Limb (tissue), 2 donors: ENCODE results near the gene PTPN2.

Experiments
- DNase-seq, 2 donors: peaks; one replicate each; pipeline ENCODE4 v3.0.0-alpha.2; 2016; ENCODE audit errors: extremely low spot score in 2 of 2

PTPN2 gene

DNA sequence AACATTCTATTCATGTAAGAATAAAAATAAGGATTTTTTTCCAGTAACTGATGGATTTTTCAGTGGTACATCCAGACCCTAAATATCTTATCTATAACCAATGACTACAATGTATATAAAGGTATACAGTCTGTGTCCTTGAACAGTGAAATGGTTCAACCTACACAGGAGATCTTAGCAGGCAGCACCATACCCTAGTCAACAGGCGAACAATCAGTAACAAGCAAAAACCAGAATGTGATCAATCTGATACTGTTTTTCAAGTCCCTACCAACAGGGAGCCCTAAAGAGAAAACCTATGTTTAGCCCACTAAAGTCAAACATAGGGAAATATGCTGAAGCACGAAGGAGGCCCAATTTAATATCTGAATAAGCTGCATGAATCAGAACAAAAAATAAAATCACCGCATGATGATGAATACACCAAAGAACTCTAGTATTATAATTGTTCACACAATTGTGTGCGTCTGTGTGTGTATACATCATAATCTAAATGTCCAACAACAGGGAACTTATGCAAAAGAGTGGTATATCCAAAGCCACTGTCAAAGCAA lies 26.0 kb downstream of the PTPN2 start:
- DNase-seq: no peak

DNA sequence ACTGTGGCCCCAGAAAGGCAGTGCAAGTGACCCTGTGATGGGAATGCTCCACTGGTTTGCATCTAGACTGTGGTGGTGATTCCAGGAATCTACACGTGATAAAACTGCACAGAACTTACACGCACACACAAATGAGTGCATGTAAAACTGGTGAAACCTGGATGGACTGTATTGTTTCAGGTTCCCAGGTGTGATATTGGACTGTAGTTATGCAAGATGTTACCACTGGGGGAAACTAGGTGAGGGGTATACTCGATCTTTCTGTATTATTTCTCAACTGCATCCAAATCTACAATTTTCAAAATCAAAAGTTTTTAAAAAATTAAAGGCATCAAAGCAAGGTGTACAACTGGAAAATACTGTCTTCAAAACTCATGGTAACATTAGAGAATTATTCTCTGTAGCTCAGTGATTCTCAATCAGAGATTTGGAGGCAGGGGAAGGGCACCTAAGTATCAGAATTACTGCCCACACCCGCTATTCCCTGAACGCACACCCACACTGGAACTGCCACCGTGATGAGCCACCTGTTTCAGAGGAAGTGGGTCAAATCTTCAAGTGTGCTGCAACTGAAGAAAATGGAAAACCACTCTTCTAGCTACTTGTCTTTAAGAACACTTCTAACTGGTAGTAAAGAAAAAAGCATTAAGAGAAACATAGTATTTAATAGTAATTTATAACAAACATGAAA lies 26.7 kb downstream of the PTPN2 start:
- no peak for DNase-seq

DNA sequence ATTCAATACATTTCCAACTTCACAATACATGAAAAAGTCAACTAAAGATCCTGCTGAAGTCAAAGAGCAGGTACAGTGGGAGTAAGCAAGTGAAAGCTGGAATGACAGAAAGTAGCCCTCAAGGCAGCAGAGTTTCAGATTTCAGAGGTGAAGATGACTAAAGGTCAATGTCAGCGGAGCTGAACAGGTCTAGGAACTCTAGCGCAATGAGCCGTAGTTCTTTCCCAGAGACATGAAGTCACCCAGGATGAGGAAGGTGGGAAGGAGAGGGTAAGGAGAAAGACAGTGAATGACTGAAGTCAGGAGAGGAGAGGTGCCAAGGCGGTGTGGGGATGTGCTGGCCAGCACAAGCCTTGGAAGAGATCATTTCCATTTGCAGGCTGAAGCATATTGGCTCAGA lies 28.1 kb downstream of the PTPN2 start:
- no peak for DNase-seq

DNA sequence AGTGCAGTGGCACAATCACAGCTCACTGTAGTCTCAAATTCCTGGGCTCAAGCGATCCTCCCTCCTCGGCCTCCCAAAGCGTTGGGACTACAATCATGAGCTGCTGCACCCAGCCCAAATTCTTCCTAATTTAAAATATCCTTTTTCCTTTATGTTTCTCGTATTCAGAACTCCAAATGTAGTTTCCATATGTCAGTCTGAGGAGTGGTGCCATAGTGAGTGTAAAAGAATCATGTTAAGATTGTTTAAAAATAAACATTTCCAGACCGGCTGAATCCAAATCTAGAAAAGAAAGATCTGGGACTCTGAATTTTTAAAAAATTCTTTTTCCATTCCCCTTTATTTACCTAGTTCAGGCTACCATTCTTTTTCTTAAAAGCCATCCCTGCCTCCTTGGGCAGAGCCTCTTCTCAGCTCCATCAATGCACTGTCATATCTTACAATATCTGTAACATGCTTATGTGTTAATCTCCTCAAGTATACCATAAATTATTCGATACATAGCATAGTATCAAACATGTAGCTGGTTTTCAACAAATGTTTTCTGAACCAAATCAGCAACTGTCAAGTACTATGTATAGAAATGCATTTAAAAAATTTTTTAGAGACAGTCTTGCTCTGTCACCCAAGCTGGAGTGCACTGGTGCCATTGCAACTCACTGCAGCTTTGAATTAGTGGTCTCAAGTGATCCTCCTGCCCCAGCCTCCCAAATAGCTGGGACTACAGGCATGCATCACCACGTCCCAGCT lies 31.3 kb downstream of the PTPN2 start:
- no peak for DNase-seq

DNA sequence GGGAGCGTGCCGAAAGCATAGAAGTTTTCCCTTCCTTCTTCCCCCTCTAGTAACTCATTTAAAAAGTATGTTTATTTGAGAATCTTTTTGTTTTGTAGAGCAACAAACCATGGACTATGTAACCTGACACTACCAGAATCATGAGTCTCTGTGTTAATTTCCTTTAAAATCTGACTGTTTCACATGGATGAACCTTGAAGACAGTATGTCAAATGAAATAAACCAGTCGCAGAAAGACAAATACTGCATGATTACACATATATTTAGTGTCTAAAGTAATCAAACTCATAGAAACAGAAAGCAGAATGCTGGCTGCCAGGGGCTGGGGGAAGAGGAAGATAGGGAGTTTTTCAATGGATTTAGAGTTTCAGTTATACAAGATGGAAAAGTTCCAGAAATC lies 32.3 kb downstream of the PTPN2 start:
- DNase-seq: no peak

DNA sequence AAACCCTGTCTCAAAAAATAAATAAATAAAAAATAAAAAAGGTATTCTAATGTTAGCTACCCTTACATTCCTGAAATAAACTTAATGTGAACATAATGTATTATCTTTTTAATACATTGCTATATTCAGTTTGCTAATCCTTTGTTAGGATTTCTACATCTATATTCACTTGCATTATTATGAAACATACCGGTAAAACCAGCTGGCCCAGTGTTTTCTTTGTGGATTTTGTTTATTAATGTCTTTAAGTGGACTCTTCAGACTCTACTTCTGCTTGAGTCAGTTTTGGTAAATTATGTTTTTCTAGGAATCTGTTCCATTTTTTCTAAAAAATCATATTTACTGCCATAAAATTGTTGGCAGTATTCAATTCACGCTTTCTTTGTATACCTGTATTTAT lies 34.5 kb downstream of the PTPN2 start:
- DNase-seq: no peak

DNA sequence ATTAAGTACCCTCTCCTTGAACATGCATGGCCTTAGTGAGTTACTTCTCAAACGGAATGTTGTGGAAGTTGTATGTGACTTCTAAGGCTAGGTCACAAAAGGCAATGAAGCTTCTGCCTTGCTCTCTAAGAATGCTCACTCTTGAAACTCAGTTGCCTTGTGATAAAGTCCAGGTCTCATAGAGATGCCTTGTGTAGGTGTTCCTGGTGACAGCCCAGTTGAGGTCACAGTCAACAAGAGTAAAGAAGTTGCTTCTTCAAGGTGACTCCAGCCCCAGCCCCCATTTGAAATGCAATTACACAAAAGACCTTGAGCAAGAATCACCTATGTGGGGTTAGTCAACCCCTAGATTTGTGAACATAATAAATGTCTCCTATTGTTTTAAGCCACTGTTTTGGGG lies 35.6 kb downstream of the PTPN2 start:
- DNase-seq: no peak

DNA sequence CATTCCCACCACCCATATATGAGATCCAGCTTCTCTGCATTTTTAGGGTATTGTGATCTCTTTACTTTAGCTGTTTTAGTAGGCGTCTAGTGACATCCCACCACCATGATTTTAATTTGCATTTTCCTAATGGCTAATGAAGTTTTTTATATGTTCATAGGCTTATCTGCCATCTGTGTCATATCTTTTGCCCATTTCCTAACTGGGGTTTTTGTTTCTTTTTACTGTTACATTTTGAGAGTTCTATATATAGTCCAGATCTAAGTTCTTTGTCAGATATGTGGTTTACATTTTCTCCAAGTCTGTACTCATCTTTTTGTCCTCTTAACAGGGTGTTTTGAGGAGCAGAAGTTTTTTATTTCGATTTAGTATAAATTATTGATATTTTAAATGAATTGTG lies 39.6 kb downstream of the PTPN2 start:
- no peak for DNase-seq

DNA sequence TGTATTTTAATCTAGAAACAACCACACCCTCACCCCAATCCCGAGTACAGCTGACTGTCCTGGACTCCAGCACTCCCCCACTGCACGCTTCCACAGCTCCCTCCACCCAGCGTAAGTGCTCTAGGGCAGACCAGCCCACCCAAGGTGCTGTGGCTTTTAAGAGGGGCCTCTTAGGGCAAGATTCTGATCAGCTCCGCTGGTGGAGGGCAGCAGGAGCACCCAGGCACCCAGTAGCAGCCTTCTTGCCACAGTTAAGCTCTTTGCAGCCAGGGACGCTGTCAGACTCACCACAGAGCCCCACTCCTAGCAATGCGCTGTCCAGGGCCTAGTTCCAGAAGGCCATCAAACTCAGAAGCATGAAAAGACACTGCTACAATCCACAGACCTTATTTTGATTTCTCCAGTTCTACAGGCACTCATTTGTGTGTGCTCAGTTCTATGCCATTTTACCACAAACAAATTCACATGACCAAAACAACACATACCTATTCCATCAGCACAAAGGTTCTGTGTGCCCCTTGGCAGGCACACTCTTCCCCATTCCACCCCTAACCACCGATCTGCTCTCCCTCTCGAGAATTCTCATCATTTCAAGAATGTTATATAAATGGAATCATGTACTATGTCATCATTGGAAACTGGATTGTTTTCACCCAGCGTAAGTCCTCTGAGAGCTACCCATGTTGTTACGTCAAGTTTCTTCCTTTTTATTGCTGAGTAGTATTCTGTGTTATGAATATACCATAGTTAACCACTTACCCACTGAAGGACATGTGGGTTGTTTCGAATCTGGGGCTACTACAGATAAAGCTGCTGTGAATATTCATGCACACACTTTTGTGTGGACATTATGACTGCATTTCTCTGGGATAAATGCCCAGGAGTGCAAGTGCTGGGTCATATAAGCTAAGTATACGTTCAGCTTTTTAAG lies 40.4 kb downstream of the PTPN2 start:
- DNase-seq: no peak

DNA sequence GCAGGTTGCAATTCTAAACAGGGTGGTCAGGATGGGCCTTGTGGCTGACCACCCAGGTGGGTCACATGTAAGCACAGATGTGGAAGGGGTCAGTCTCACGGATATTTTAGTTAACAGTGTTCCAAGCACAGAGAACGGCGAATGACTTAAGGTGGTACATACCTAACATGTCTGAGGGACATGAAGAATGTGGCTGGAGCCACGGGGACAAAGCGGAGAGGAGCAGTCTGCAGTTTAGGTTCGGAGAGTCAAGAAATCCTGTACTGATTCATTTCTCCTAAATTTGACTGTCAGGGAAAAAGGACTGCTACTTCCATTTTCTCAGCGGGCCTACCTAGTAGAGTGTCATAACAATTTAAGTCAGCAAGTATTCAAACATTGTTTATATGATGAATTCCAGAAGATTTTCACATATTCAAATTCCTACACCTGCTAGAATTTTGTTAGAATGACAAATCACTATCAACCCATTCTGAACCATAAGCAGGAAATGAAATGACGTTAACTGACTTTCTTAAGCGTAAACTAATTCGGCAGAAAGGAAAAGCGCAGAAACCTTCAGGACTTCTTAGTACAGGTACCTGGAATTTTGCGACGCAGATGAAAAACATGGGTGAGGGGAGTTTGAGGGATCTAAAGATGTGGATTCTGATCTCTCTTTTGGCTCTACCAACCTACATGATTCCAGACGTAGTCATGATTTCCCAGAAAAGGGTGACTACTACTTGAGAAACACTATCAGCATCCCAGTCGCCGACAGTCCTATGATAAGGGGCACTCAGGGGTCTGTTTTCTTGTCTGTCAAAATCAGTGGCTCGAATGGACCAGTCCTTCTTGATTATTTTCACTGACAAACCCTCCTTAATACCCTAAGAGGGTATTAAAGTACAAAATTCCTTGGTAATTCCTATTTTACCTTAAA lies 41.3 kb downstream of the PTPN2 start:
- DNase-seq: no peak

DNA sequence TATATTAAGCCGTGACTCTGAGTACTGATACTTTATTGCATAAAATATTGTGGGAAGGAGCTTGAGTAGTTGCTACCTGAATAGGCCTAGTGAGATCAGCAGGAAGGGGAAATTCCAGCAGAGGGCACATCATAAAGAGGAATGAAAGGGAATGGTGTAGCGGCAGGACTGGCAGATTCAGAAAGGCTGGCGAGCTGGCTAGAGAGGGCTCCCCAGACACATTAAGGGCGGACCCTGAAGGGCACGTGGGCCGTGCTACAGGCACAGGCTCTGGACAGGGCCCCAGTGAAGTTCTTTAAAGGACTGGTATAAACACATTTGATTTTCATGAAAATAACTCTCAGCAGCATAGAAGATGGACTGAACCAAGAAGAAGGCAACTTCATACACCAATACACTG lies 43.0 kb downstream of the PTPN2 start:
- DNase-seq: no peak

DNA sequence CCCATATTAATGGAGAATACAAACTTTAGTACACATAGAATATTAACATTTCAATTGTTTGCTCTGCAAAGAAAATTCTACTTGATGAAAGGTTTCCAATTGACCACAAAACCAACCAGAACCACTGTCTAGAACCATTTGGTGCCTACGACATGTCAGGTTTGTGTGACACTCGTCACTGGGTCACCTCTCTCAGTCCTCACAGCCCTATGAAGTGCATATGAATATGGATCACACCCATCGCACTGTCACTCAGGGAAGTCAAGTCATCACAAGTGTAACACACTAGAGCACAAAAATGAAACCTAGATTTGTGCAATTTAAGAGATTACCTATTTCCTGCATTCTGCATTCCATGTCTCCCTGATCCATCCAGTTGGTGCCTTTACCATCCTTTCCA lies 43.7 kb downstream of the PTPN2 start:
- DNase-seq: no peak

DNA sequence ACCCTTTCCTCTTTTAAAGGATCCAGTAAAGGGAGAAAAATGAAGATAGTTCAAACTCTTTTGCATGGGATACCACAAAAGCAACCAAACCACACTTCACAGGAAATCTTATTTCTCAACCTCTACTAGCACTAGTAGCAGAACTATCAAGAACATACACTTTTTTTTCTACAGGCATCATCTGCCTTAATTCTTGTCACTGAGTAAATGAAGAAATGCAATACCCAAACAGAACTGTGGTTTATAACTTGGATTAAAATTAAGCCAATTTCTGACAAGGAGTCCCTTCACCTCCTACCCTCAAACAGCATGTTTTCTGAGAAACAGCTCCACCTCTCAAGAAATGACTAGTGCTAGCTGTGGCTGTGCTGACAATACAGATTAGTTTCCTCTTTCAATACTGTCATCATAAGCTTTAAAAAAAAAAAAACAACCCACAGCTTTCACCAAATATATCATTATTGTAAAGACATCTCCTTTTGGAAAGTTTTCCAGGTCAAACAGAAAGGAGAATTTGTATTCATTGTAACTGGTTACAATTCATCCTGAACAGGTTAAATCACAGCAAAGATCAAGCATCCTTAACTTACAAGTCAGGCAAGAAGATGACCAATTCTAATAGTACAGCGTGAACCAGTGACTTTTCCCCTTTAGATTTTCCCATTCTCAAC lies 44.4 kb downstream of the PTPN2 start:
- DNase-seq: no peak

DNA sequence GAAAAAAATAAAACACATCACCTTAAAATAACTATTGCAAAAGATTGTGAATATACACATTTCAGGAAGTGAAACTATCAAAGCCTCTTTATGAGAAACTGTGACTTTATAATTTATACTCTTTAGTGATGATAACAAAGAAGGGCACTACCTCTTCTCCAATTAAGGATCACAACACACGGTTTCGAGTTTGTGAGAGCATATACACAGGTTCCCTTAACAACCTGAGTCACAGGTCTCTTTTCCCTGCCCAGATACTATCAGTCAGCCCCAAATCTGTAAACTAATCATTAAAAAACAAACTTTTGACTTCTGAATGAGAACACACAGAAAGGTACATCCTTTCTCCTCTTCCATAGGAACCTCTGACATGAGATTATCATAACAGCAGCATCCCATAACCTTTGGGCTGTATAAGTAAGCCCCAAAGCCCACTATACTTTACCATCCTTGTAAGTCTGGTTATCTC lies 44.9 kb downstream of the PTPN2 start:
- no peak for DNase-seq

DNA sequence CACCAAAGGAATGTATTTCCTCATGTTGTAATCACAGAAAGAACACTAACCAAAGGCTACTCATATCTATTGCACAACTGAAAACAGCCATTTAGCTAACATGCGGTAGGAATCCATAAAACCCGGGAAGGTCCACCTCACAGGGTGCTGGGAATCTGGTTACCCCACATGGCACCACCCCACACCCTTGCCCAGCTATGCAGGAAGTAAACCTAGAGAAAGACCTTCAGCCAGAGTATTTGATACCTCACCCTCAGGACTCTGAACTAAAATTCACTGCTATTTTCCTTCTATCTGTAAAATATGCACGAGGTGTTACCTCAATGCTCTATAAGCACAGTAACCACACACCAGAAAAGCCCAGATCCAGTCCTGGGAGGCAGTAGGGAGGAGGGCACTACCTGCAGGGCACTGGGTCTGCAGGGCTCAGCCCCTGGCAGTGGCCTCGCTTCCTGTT lies 45.8 kb downstream of the PTPN2 start:
- DNase-seq: no peak

DNA sequence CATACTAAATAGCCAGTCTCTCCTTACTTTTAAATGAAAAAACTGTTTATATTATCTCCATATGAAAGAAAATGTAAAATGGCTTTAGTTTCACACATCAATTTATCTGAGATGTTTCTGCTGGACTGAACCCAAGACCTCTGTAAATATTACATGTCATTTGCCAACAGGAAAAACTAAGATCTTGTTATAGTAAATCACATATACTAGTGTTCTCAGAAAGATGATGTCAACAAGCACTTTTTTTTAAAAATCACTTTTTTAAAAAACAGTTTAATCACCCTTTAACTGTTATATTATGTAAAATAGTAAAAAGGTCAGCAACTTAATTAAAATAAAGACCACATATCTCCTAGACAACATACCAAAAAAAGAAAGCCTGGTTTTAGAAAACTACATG lies 46.3 kb downstream of the PTPN2 start:
- no peak for DNase-seq

DNA sequence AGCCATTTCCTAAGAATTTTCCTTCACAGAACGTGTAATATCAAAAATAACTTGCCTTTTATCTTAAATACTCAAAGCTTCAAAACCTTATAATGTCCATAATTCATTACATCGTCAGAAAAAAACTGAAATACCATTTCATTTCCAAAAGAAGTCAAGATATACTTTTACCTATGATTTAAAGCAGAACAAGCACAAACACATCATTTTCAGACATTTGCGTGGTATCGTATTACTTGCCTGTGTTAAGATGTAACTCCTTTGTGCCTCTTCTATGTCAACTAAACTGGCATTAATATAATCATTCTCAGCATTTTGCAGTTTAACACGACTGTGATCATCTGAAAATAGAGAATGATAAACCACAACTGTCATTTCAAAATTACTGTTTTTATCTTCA lies 47.5 kb downstream of the PTPN2 start:
- DNase-seq: no peak

DNA sequence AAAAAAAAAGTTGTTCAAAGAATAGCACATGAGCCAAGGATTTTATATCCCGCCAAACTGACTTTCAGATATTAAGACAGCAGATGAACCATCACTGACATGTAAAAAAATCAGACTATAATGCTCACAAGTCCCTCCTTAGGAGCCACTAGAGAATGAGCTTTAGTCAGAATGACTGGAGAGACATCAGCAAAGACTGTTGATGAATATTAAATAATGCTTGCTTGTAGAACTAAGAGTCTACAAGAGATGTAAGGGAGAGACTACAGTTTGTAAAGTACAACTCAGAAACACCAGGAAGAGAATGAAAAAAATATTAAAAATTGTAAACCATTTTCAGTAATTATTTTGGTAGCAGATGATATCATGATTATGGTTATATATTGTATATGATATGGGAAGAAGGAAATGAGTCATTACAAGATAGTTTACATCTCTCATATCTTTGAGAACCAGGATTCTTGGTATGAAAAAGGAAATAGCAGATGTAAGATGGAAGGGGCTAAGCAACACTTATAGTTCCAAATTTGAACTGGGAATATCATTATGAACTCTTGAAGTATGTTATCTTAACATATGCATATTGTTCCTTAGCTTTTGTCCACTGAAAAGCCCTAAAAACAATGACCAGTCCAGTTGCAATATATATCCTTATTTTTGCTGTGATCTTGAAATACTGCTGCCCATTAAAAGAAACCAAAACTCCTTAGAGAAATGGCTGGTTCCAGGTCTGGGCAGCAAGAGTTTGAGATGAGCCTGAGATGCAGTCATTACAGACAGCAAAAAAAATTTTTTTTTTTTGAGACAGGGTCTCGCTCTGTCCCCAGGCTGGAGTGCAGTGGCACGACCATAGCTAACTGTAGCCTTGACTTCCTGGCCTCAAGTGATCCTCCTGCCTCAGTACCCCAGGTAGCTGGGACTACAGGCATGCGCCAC lies 55.7 kb downstream of the PTPN2 start:
- no peak for DNase-seq

DNA sequence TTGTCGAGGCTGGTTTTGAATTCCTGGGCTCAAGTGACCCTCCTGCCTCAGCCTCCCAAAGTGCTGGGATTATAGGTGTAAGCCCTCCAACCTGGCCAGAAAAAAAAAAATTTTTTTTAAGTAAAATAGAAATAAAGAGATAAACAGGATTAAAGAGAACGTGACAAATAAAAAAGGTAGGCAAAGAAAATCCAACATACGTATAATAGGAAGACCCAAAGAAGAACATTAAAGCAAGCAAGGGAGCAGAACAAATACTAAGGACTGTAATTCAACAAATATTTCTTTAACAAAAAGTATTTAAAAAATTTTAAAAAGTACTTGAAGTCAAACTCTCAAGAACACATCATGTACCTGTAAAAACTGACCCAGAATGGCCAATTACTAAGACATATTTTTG lies 56.4 kb downstream of the PTPN2 start:
- DNase-seq: no peak
